Upper lobe of left lung (tissue), 6 donors: ENCODE data around the gene EFNA1. TPM values are rescaled to one million over a fixed set of nuclear protein-coding genes. Genes with fewer than 3 reads are reported as not detected.

ENCODE experiments used
- ATAC-seq, 2 donors: fragments of 200-7000 bp; cut with Tn5 transposase; one replicate each; pipeline ENCODE4 v1.9.1; 2022; ENCODE audit warnings: mild to moderate bottlenecking in 2 of 2, moderate library complexity in 2 of 2; ENCODE audit not compliant: low FRiP score in 2 of 2
- DNase-seq, 2 donors: peaks; one replicate each; pipeline ENCODE4 v3.0.0-alpha.2; 2019 to 2020
- H3K27ac ChIP-seq, 4 donors: fragments of 200-600 bp; sonication (generic); one replicate each; pipeline ENCODE4 v1.5.1; 2016 to 2019
- H3K27me3 ChIP-seq, 4 donors: fragments of 200-600 bp; sonication (generic); one replicate each; pipeline ENCODE4 v1.5.1; 2017 to 2019
- H3K36me3 ChIP-seq, 4 donors: fragments of 200-600 bp; sonication (generic); one replicate each; pipeline ENCODE4 v1.5.1; 2016 to 2019
- H3K4me1 ChIP-seq, 4 donors: fragments of 200-600 bp; sonication (generic); one replicate each; pipeline ENCODE4 v1.5.1; 2018 to 2019
- H3K4me3 ChIP-seq, 4 donors: fragments of 200-600 bp; sonication (generic); one replicate each; pipeline ENCODE4 v1.5.1; 2017 to 2019; ENCODE audit warnings: mild to moderate bottlenecking in 2 of 4, moderate library complexity in 1 of 4
- H3K9me3 ChIP-seq, 4 donors: fragments of 200-600 bp; sonication (generic); one replicate each; pipeline ENCODE4 v1.5.1; 2018 to 2019
- EP300 ChIP-seq, 4 donors: sonication (generic); formaldehyde crosslinking; IDR thresholded peaks; one replicate each; pipeline ENCODE4 v1.5.1; 2017; ENCODE audit warnings: antibody characterized with exemption in 4 of 4, control low read depth in 2 of 4
- POLR2A ChIP-seq, 4 donors: fragments of 450-650 bp; IDR thresholded peaks; one replicate each; pipeline ENCODE4 v1.5.1; 2016 to 2017; ENCODE audit warnings: antibody characterized with exemption in 4 of 4, mild to moderate bottlenecking in 2 of 4
- POLR2AphosphoS5 ChIP-seq, 2 donors: sonication (generic); formaldehyde crosslinking; IDR thresholded peaks; one replicate each; pipeline ENCODE4 v1.5.1; 2017; ENCODE audit warnings: antibody characterized with exemption in 2 of 2
- whole genome bisulfite sequencing, 2 donors: methylation state at CpG; one replicate each; pipeline ENCODE4 v1.1.5; 2017 to 2018; 5-methylcytosine and 5-hydroxymethylcytosine counted together
- total RNA-seq, 6 donors: library from RNA; depleted of rRNA in 4 of 6; stranded (reverse); fragments of >200 nt in 4 of 6; gene quantifications; one replicate each; pipeline versions ENCODE4 v1.1.0 to v1.2.1, GENCODE V29; 2016 to 2021
- TF ChIP-seq, protein P1 (sequence below), 6 experiments: fragments of 450-650 bp in 4 of 6; fragments of 200-600 bp in 2 of 6; sonication (generic) in 2 of 6; IDR thresholded peaks; one replicate each; pipeline ENCODE4 v1.5.1; 2016 to 2019; ENCODE audit warnings: antibody characterized with exemption in 6 of 6
- donor health status: DM: no; HTN: no; CAD: no; lungs with moderate emphysema.
- donor health status: DM: no; HTN: yes; CAD: no; lungs with severe emphysema.

The EFNA1 gene
- total RNA-seq, 6 donors from 2014 or later, result 131 to 226 (median 164) TPM

- peak overlapping the region in 3 of 4 donors; percentile 55 to 77 (median 66) for H3K4me3 ChIP-seq
- peaks cover 0 to 2% (median under 1%) of the 10 kb centered on the region in 4 donors for H3K36me3 ChIP-seq
- ATAC-seq (peak; percentile 44 to 66), DNase-seq (peak; percentile 77 to 91)
- WGBS, 2 donors, result 29 to 42% methylated on average over 24 to 48 of the region's 53 CpGs
- peak overlapping the region; percentile 83 to 98 (median 98) for H3K27ac ChIP-seq
- no peaks in the 10 kb centered on the region for H3K9me3 ChIP-seq
- peak in 2 of 4 donors; percentile 4 to 15 for TF ChIP-seq POLR2A (IDR thresholded peaks at IDR 0.05)
- peak in 1 of 4 donors; percentile 4 for TF ChIP-seq EP300 (IDR thresholded peaks at IDR 0.05)
- TF ChIP-seq, protein P1, sequence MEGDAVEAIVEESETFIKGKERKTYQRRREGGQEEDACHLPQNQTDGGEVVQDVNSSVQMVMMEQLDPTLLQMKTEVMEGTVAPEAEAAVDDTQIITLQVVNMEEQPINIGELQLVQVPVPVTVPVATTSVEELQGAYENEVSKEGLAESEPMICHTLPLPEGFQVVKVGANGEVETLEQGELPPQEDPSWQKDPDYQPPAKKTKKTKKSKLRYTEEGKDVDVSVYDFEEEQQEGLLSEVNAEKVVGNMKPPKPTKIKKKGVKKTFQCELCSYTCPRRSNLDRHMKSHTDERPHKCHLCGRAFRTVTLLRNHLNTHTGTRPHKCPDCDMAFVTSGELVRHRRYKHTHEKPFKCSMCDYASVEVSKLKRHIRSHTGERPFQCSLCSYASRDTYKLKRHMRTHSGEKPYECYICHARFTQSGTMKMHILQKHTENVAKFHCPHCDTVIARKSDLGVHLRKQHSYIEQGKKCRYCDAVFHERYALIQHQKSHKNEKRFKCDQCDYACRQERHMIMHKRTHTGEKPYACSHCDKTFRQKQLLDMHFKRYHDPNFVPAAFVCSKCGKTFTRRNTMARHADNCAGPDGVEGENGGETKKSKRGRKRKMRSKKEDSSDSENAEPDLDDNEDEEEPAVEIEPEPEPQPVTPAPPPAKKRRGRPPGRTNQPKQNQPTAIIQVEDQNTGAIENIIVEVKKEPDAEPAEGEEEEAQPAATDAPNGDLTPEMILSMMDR (IDR thresholded peaks at IDR 0.05), result peak in 2 of 6 experiments; percentile 8 to 10
- TF ChIP-seq POLR2AphosphoS5 (IDR thresholded peaks at IDR 0.05), result peak in 1 of 2 donors; percentile 18
- H3K27me3 ChIP-seq, result peaks cover 0 to 5% (median 3%) of the 10 kb centered on the region in 4 donors
- H3K4me1 ChIP-seq, result peaks cover 36 to 67% (median 52%) of the 10 kb centered on the region in 4 donors
Observed at GRCh38 chr1:155125946-155126555, 1.6 kb upstream of the EFNA1 start.

- Histone ChIP-seq H3K36me3 (peaks cover 0 to 8% (median 5%) of the 10 kb centered on the region in 4 donors), H3K27me3 (peaks cover 0 to 5% (median 3%) of the 10 kb centered on the region in 4 donors), H3K4me1 (peaks cover 42 to 70% (median 58%) of the 10 kb centered on the region in 4 donors), H3K4me3 (peak overlapping the region in 3 of 4 donors; percentile 55 to 77 (median 66)), H3K27ac (peak overlapping the region; percentile 83 to 98 (median 98)), H3K9me3 (no peaks in the 10 kb centered on the region)
- peak; percentile 58 to 83 for ATAC-seq
- peak; percentile 88 to 90 for DNase-seq
- 5 to 6% methylated on average over 18 to 20 of the region's 32 CpGs for WGBS, 2 donors
- TF ChIP-seq EP300 (IDR thresholded peaks at IDR 0.05) (peak in 2 of 4 donors; percentile 8 to 20), POLR2AphosphoS5 (IDR thresholded peaks at IDR 0.05) (no peak), POLR2A (IDR thresholded peaks at IDR 0.05) (peak in 2 of 4 donors; percentile 5 to 21)
- TF ChIP-seq, protein P1 (IDR thresholded peaks at IDR 0.05), result peak in 1 of 6 experiments; percentile 18
Observed at GRCh38 chr1:155126556-155127104, 1.0 kb upstream of the EFNA1 start.

- DNase-seq, result no peak
- H3K4me3 ChIP-seq, result peak overlapping the region; percentile 53 to 77 (median 60)
- peaks cover 50 to 83% (median 66%) of the 10 kb centered on the region in 4 donors for H3K4me1 ChIP-seq
- WGBS, 2 donors, result 4 to 9% methylated on average over 4 to 7 of the region's 17 CpGs
- no peak for ATAC-seq
- H3K27me3 ChIP-seq, result peaks cover 0 to 5% (median 3%) of the 10 kb centered on the region in 4 donors
- TF ChIP-seq POLR2AphosphoS5 (IDR thresholded peaks at IDR 0.05) (no peak), POLR2A (IDR thresholded peaks at IDR 0.05) (peak in 1 of 4 donors; percentile 73)
- H3K36me3 ChIP-seq, result peaks cover 5 to 23% (median 17%) of the 10 kb centered on the region in 4 donors
- peak overlapping the region; percentile 83 to 98 (median 98) for H3K27ac ChIP-seq
- no peaks in the 10 kb centered on the region for H3K9me3 ChIP-seq
Observed at GRCh38 chr1:155127967-155128754, 485 bp downstream of the EFNA1 start.

DNA sequence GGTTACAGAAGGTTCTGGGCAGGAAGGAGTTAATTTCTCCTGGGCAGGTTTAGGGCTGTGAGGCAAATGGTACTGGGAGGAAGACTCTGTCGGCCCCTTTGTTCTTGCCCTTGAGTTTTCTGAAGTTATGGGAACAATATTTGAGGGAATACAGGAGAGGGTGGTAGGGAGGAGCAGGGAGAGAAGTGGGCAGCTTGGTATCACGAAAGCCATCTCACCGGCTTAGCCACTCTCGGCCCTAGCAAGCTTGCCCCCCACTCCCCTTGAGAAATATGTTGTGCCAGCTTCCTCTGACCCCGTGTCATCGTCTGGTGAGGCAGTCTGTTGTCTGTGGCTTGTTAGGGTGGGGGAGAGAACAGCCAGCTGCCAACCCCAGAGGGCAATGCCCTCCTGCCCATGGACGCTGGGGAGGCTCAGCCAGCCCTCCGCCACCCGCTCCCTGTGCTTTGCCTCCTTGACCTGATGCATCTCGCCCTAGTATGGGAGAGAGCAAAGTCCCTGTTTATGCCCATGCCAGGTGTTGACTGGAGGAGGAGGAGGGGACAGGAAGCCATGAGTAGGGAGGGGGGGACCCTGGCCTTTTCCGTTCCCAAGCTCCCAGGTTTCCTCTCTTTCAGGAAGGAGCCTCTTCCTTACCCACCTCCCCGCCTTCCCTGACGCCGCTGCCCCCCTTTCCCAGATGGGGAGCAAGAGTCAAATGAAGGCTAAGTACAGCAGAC lies 1.2 kb downstream of the EFNA1 start:
- WGBS, 2 donors, result 4 to 9% methylated on average over 11 to 13 of the region's 14 CpGs
- ATAC-seq, result no peak
- H3K9me3 ChIP-seq, result no peaks in the 10 kb centered on the region
- H3K4me1 ChIP-seq, result peaks cover 52 to 87% (median 70%) of the 10 kb centered on the region in 4 donors
- TF ChIP-seq POLR2AphosphoS5 (IDR thresholded peaks at IDR 0.05) (peak; percentile 76 to 86), POLR2A (IDR thresholded peaks at IDR 0.05) (peak in 1 of 4 donors; percentile 54), EP300 (IDR thresholded peaks at IDR 0.05) (peak in 1 of 4 donors; percentile 63)
- TF ChIP-seq, protein P1 (IDR thresholded peaks at IDR 0.05), result no peak
- H3K4me3 ChIP-seq, result peak overlapping the region; percentile 53 to 77 (median 60)
- DNase-seq, result peak; percentile 54 to 59
- peak overlapping the region; percentile 83 to 98 (median 98) for H3K27ac ChIP-seq
- peaks cover 11 to 31% (median 24%) of the 10 kb centered on the region in 4 donors for H3K36me3 ChIP-seq
- peaks cover 0 to 5% (median 3%) of the 10 kb centered on the region in 4 donors for H3K27me3 ChIP-seq
